Astrocyte (in vitro differentiated cells and primary cell): Measurements from ENCODE around the gene ZNF879. TPM values are rescaled to one million over a fixed set of nuclear protein-coding genes. Genes with fewer than 3 reads are reported as not detected.

Source experiments
- DNase-seq: peaks from one replicate; pipeline ENCODE4 v3.0.0-alpha.2; 2010; ENCODE audit warnings: low read depth
- FAIRE-seq: peaks from 2 replicates; lab custom pipeline; 2011; peaks lifted over from hg19 to GRCh38; lab: Jason Lieb, UNC
- H2AFZ ChIP-seq: 2 replicates; pipeline ENCODE4 v1.6.0; 2012; ENCODE audit warnings: low read depth, low read length, inconsistent platforms
- H3K27ac ChIP-seq: 2 replicates; pipeline ENCODE4 v1.5.1; 2011; ENCODE audit warnings: low read depth, low read length, inconsistent platforms
- H3K27me3 ChIP-seq: 2 replicates; pipeline ENCODE4 v1.6.0; 2011; ENCODE audit warnings: low read length, inconsistent platforms; ENCODE audit not compliant: insufficient read depth
- H3K36me3 ChIP-seq: 2 replicates; pipeline ENCODE4 v1.5.1; 2011; ENCODE audit warnings: low read length, inconsistent platforms; ENCODE audit not compliant: insufficient read depth
- H3K4me1 ChIP-seq: 2 replicates; pipeline ENCODE4 v1.5.1; 2011; ENCODE audit warnings: low read length, inconsistent platforms; ENCODE audit not compliant: insufficient read depth
- H3K4me2 ChIP-seq: 2 replicates; pipeline ENCODE4 v1.6.0; 2012; ENCODE audit warnings: low read length, inconsistent platforms
- H3K4me3 ChIP-seq: 2 replicates; pipeline ENCODE4 v1.5.1; 2011; ENCODE audit warnings: low read depth, mild to moderate bottlenecking, low read length, inconsistent platforms; ENCODE audit not compliant: insufficient read depth
- H3K79me2 ChIP-seq: 2 replicates; pipeline ENCODE4 v1.6.0; 2012; ENCODE audit warnings: mild to moderate bottlenecking, low read length, inconsistent platforms; ENCODE audit not compliant: insufficient read depth
- H3K9ac ChIP-seq: 2 replicates; pipeline ENCODE4 v1.6.0; 2012; ENCODE audit warnings: mild to moderate bottlenecking, low read length, inconsistent platforms
- H3K9me3 ChIP-seq: 2 replicates; pipeline ENCODE4 v1.5.1; 2012; ENCODE audit warnings: low read depth, mild to moderate bottlenecking, low read length, inconsistent platforms; ENCODE audit not compliant: insufficient read depth
- H4K20me1 ChIP-seq: 2 replicates; pipeline ENCODE4 v1.6.0; 2012; ENCODE audit warnings: low read length, inconsistent platforms; ENCODE audit not compliant: insufficient read depth
- H3K27ac Mint-ChIP-seq: one replicate; pipeline ENCODE4 v1.8.0; 2021; ENCODE audit warnings: mild to moderate bottlenecking, mixed read lengths; ENCODE audit not compliant: unreplicated experiment
- H3K27me3 Mint-ChIP-seq: one replicate; pipeline ENCODE4 v1.8.0; 2021; ENCODE audit warnings: low read depth, mixed read lengths; ENCODE audit not compliant: unreplicated experiment
- H3K36me3 Mint-ChIP-seq: one replicate; pipeline ENCODE4 v1.8.0; 2021; ENCODE audit warnings: low read depth, mixed read lengths; ENCODE audit not compliant: unreplicated experiment
- H3K4me1 Mint-ChIP-seq: one replicate; pipeline ENCODE4 v1.8.0; 2021; ENCODE audit warnings: low read depth, mixed read lengths; ENCODE audit not compliant: unreplicated experiment
- H3K4me3 Mint-ChIP-seq: one replicate; pipeline ENCODE4 v1.8.0; 2021; ENCODE audit warnings: mild to moderate bottlenecking, moderate library complexity, mixed read lengths; ENCODE audit not compliant: unreplicated experiment
- H3K9me3 Mint-ChIP-seq: one replicate; pipeline ENCODE4 v1.8.0; 2021; ENCODE audit warnings: mild to moderate bottlenecking, mixed read lengths; ENCODE audit not compliant: unreplicated experiment
- EZH2 ChIP-seq: IDR thresholded peaks from 2 replicates; pipeline ENCODE4 v1.6.1; 2012; ENCODE audit warnings: mild to moderate bottlenecking, low read length, inconsistent platforms; ENCODE audit not compliant: insufficient read depth
- total RNA-seq: library from RNA; stranded (reverse); gene quantifications from 2 replicates; pipeline ENCODE4 v1.2.1, GENCODE V29; 2021
- TF ChIP-seq, protein P1 (sequence below): IDR thresholded peaks from 2 replicates; pipeline ENCODE4 v1.5.1; 2011; ENCODE audit warnings: low read depth, mild to moderate bottlenecking, inconsistent platforms, low read length, moderate library complexity; ENCODE audit not compliant: insufficient read depth

Gene ZNF879
- total RNA-seq, 1 donor from 2014 or later: 1.9 TPM

GRCh38 chr5:179051784-179052183 is 28.2 kb downstream of the ZNF879 start:
- H3K4me3 ChIP-seq: no peak overlapping the region
- H3K4me3 Mint-ChIP-seq: no peak overlapping the region
- H4K20me1 ChIP-seq: no peaks in the 10 kb centered on the region
- H3K79me2 ChIP-seq: no peaks in the 10 kb centered on the region
- H3K9ac ChIP-seq: no peak overlapping the region
- peaks cover 8% of the 10 kb centered on the region for H3K9me3 ChIP-seq
- H3K4me2 ChIP-seq: no peak overlapping the region
- TF ChIP-seq, protein P1, sequence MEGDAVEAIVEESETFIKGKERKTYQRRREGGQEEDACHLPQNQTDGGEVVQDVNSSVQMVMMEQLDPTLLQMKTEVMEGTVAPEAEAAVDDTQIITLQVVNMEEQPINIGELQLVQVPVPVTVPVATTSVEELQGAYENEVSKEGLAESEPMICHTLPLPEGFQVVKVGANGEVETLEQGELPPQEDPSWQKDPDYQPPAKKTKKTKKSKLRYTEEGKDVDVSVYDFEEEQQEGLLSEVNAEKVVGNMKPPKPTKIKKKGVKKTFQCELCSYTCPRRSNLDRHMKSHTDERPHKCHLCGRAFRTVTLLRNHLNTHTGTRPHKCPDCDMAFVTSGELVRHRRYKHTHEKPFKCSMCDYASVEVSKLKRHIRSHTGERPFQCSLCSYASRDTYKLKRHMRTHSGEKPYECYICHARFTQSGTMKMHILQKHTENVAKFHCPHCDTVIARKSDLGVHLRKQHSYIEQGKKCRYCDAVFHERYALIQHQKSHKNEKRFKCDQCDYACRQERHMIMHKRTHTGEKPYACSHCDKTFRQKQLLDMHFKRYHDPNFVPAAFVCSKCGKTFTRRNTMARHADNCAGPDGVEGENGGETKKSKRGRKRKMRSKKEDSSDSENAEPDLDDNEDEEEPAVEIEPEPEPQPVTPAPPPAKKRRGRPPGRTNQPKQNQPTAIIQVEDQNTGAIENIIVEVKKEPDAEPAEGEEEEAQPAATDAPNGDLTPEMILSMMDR: no peak
- no peak for TF ChIP-seq EZH2
- peaks cover 30% of the 10 kb centered on the region for H3K9me3 Mint-ChIP-seq
- no peak overlapping the region for H2AFZ ChIP-seq
- DNase-seq (no peak), FAIRE-seq (no peak)
- no peak overlapping the region for H3K27ac ChIP-seq
- no peak overlapping the region for H3K27ac Mint-ChIP-seq
- H3K27me3 ChIP-seq: no peaks in the 10 kb centered on the region
- H3K4me1 Mint-ChIP-seq: no peaks in the 10 kb centered on the region
- no peaks in the 10 kb centered on the region for H3K27me3 Mint-ChIP-seq
- H3K36me3 ChIP-seq: no peaks in the 10 kb centered on the region
- H3K4me1 ChIP-seq: no peaks in the 10 kb centered on the region
- H3K36me3 Mint-ChIP-seq: peaks cover 2% of the 10 kb centered on the region

DNA sequence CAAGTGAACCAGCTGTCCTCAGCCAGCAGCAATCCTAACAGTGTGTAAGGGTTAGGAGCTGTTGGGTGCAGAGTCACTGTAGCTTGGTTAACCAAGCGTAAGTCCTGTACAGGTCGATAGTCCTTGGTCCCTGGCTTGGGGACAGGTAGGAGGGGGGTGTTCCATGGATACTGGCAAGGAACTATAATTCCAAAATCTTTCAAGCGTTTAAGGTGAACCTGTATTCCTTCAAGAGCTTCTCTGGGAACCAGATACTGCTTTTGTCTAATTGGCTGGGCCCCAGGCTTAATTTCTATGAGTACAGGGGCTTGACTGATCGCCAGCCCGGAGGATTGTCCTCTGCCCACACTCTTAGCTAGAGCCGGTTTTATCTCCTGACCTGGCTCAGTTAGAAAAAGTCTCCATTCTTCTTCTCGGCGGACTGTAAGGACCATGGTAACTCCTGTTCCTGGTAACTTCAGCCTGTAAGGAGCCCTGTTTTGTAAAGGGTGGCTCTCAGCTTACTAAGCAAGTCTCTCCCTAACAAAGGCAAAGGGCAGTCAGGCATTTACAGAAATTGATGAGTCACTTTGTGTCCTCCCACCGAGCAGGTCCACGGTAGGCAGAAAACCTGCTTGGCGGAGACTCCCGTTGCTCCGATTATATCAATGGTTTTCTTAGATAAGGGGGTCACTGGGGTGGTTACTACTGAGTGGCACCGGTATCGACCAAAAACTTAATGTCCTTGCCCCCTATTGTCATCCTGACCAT is 30.6 kb downstream of the ZNF879 start:
- no peak overlapping the region for H3K27ac Mint-ChIP-seq

More for the DNA sequence above, 30.6 kb downstream of the ZNF879 start:
- Mint-ChIP-seq H3K4me3 (no peak overlapping the region), H3K36me3 (peaks cover 2% of the 10 kb centered on the region), H3K27me3 (no peaks in the 10 kb centered on the region), H3K4me1 (no peaks in the 10 kb centered on the region), H3K9me3 (peaks cover 22% of the 10 kb centered on the region)
- H2AFZ ChIP-seq: no peak overlapping the region
- FAIRE-seq (no peak), DNase-seq (no peak)
- no peaks in the 10 kb centered on the region for H3K4me1 ChIP-seq
- H3K27ac ChIP-seq: no peak overlapping the region
- H3K4me2 ChIP-seq: no peak overlapping the region
- TF ChIP-seq, protein P1: no peak
- no peak for TF ChIP-seq EZH2
- H3K9ac ChIP-seq: no peak overlapping the region
- no peak overlapping the region for H3K4me3 ChIP-seq
- H3K79me2 ChIP-seq: no peaks in the 10 kb centered on the region
- no peaks in the 10 kb centered on the region for H3K27me3 ChIP-seq
- H3K9me3 ChIP-seq: peaks cover 8% of the 10 kb centered on the region
- H3K36me3 ChIP-seq: no peaks in the 10 kb centered on the region
- H4K20me1 ChIP-seq: no peaks in the 10 kb centered on the region
